HTR-8/SVneo (cell line): ENCODE measurements around the gene FOXA2.
"Not testable (repeated sequence)": the region's sequence is repeated elsewhere in the genome, so short reads cannot be mapped to it uniquely, and the experiment has no call there.

Experiments used
- DNase-seq: peaks from one replicate; pipeline ENCODE4 v3.0.0; 2011; ENCODE audit warnings: low spot score, mixed read lengths; ENCODE audit not compliant: insufficient read length
- FAIRE-seq: peaks from 2 replicates; lab custom pipeline; 2011; peaks lifted over from hg19 to GRCh38; lab: Jason Lieb, UNC

FOXA2 gene

GRCh38 chr20:22584522-22584921 lies at the start of gene FOXA2:
FOXA2 (minus strand) TSS chr20:22584572; CDS start chr20:22584278, 294 bp downstream.
- FAIRE-seq (no peak), DNase-seq (no peak)

- FAIRE-seq: no peak
- no peak for DNase-seq
These were observed 46.3 kb upstream of the FOXA2 start for GRCh38 chr20:22630701-22631100.

GRCh38 chr20:22629927-22630326 lies 45.6 kb upstream of the FOXA2 start:
- FAIRE-seq (no peak), DNase-seq (no peak)

DNA sequence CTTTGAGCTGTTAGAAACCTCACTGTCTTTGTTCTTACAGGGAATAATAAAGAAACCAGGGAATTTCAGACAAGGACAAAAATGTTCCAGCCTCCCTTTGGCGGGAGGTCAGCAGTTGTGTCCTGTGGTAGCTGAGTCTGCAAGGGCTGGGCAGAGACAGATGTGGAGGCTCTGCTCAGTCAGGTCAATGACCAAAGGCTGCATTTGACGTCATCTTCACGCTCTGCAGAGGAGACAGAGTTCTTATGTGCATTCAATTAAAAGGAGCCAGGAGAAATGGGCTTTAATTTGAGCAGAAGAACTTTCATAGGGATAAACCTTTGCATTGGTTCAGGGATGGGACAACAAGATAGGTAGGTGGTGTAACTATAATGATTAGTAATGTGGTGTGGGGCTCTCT lies 45.1 kb upstream of the FOXA2 start:
- no peak for FAIRE-seq
- no peak for DNase-seq

DNA sequence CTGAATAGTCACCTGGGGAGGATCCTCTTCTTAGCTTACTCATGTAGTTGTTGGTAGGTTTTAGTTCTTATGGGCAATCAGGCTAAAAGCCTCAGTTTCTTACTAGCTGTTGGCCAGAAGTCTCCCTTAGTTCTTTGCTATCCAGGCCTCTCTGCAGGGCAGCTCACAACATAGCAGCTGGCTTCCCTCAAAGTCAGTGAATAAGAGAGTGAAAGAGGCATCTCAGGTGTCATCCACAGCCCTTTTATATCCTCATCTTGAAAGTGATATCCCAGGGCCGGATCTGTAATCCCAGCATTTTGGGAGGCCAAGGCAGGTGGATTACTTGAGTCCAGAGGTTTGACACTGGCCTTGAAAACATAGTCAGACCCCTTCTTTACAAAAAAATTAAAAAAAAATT lies 42.1 kb upstream of the FOXA2 start:
- no peak for DNase-seq
- no peak for FAIRE-seq

DNA sequence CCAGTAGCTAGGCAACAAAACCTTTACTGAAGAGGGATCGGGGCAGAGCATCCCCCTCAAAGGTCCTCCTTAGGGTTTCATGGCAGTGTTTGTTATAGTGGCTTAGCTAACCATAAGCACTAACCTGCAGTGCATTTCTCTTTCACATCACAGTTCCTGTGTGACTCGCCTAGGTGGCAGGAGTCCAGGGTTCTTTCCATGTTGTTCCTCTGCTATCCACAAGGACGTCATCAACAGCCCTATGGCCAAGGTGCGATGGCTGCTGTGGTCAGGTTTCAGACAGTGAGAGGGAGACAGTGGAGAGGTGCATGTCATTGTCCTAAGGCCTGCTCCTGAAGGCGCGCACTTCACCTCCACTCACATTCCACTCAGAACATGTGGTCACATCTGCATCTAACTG lies 38.8 kb upstream of the FOXA2 start:
- no peak for DNase-seq
- no peak for FAIRE-seq

DNA sequence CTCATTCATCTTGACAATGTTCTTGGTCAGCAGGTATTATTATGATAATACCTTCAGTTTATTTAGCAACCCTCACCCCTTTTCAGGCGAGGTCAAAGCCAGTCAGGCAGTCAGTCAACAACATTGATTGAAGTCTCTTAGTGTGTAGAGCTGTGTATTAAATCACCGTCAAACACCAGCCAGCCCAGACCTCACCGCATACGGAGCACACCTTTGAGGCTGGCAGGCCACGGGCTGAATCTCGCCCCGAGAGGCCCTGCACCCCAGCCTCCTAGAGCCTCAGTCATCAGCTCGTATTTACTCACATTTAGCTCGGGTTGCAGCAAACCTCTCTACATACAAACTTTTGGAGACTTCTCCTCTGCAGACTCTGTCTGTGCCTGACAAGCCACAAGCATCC lies 36.0 kb upstream of the FOXA2 start:
- DNase-seq (no peak), FAIRE-seq (no peak)

DNA sequence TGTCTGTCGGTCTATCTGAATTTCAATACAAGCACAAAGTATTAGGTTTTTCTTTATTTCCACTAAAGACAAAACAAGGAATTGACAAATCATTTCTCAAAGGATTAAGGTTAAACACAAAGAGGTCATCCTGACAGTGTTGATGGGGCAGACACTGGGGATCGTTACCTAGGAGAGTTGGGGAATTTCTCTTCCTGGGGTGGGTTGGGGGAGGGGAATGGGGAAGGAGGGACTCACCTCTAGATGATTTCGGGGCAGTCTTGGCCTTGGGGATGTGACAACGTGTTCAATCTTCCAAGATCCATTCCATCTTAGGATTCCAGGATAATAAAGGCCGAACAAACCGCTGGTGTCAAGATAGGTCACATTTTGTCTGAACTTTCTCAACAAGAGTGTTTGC lies 35.4 kb upstream of the FOXA2 start:
- no peak for FAIRE-seq
- no peak for DNase-seq

GRCh38 chr20:22619272-22619671 lies 34.9 kb upstream of the FOXA2 start:
- DNase-seq: no peak
- FAIRE-seq: no peak

DNA sequence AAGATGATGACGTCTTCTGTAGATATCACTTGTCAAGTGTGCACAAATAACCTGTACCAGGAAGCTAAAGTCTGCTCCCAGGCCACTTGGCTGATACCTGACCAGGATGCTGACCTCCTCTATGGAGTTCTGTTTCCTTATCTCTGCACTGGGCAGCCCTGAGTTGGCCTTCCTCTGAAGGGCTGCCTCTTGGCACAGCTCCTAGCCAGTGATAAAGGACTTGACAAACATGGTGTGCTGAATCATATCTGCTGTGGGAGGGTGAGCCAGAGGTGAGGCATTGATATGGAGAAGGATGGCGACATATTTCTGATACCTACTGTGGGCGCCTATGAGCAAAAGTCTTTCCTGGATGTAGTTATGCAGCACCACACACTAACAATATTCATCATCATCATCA lies 32.8 kb upstream of the FOXA2 start:
- no peak for FAIRE-seq

DNA sequence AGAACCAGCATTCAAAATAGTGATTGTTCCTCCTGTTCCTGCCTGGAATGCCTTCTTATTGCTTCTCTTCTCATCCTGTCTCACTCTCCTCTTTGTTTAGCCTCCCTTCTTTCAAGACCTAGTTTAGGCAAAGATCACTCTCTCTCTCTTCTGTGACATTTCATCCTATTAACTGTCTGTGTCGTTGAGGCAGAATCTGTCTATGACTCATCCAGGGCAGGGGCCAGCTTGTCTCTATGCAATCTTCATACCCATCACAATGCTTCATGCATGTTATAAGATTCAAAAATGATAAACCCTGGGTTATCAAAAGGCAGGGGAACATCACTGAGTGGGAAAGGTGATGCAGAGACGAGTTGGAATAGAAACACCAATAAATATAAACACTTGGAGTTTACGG lies 32.2 kb upstream of the FOXA2 start:
- DNase-seq (no peak), FAIRE-seq (no peak)

More for the DNA sequence above, 32.8 kb upstream of the FOXA2 start:
- no peak for DNase-seq

GRCh38 chr20:22615425-22615824 lies 31.1 kb upstream of the FOXA2 start:
- FAIRE-seq (no peak), DNase-seq (no peak)

GRCh38 chr20:22611636-22612035 lies 27.3 kb upstream of the FOXA2 start:
- no peak for DNase-seq
- no peak for FAIRE-seq

DNA sequence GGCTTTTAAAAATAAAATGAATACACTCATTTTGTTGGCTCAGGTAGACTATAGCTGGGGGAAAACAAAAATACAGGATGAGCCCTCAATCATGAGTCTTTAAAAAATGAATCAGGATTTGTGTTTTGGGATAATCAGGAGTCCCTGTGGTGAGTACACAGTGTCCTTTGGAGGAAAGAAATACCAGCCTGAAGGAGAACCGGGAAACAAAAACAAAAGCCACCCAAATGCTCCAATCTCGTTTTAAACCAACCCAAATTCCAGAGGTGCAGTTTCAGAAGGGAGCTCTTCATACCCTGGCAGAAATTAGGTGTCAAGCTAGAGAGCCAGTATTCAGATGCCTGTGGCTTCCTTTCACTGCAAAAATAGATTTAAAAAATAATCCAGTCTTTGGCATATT lies 23.3 kb upstream of the FOXA2 start:
- DNase-seq: no peak
- no peak for FAIRE-seq

DNA sequence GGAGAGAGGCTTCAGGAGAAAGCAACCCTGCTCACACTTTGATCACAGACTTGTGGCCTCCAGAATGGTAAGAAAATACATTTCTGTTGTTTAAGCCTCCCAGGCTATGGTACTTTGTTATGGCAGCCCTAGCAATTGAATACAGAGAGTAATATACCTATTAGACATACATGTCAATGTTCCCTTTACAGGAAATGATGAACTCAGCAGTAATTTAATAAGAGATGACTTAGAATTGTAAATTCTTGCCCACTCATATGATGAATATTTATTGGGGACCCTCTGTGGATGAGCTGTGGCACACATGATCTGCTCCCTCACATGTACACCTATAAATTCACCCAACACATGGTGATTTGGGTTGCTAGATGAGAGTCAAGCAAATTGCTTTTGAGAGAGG lies 20.4 kb upstream of the FOXA2 start:
- no peak for DNase-seq
- FAIRE-seq: no peak

- no peak for FAIRE-seq
- DNase-seq: no peak
These were observed 17.2 kb upstream of the FOXA2 start for GRCh38 chr20:22601361-22602141.

- not testable (repeated sequence) for FAIRE-seq, DNase-seq
These were observed 14.9 kb upstream of the FOXA2 start for GRCh38 chr20:22599258-22599657.

- FAIRE-seq (no peak), DNase-seq (no peak)
These were observed 12.9 kb upstream of the FOXA2 start for GRCh38 chr20:22597303-22597702.

- no peak for FAIRE-seq
- DNase-seq: no peak
These were observed 6.3 kb upstream of the FOXA2 start for GRCh38 chr20:22590662-22591061.

DNA sequence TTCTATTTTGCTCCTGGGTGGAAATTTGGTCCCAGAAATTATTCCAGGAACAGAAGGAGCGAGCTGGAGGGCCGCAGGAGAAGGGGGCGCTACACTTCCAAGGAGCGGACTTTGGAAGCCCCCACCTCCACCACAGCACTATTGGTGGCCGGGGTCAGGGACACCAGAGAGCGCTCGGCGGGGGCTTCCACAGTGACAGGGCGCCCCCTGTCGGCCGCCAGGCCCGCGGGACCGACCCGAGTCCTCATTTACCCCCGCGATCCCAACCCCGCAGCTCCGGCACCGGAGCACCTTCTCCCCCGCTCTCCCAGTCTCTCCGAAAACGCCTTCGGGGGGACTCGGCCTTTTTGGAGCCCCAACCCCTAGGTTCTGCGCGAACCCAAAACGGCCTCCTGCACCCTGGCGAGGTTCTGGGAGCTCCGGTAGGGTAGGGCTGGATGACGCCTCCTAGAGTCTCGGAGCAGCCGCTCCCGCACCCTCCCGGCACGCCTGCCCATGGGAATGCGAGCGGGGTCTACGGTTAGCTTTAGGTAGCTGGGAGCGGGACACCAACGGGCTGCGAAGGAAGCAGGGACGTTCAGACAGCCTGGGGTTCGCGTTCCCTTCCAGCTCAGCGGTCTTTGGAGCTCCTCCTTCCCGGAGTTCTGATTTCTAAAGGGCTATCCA lies 2.4 kb upstream of the FOXA2 start:
- FAIRE-seq (no peak), DNase-seq (no peak)

DNA sequence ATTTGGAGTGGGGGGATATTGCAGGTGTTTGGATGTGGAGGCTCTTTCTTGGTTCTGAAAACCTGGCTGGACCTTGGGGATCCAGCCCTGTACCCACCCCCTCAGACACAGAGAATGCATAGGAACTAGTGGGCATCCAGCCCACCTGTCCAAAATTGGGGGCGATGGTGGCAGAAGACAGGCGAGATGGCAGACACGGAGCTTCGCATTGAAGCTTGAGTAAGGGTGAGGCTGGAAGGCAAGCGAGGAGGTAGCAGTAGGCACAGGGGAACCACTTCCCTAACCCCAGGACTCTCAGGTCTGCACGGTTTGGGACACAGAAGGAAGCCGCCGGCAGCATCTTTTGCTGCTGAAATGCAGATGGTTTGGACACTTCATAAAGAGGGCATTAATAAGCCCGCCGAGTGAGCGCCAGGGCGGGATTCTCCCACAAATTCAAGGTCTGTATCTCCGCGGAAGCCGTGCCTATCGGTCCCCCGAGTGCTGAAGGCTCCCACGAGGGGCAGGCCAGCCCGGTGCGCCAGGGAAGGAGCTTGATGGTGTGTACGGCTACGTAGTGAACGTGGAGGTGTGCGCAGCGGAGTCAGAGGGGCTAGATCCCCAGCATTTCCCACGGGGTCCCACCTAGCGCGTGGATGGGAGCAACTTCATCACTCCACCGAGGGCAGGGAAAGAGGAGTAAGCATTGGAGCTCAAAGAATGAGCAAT lies 1.6 kb upstream of the FOXA2 start:
- DNase-seq (no peak), FAIRE-seq (no peak)
